ENCODE results near the gene TERT. TPM values are rescaled to one million over a fixed set of nuclear protein-coding genes. Genes with fewer than 3 reads are reported as not detected.

The TERT gene
- total RNA-seq, 1 donor from 2014 or later, result 0.28 TPM

GRCh38 chr5:1300581-1301083 lies 5.8 kb upstream of the TERT start:
- Mint-ChIP-seq H3K9me3 (ENCODE audit: unreplicated experiment) (no peaks in the 10 kb centered on the region), H3K4me3 (ENCODE audit: unreplicated experiment) (no peak overlapping the region), H3K27me3 (ENCODE audit: unreplicated experiment) (peaks cover 3% of the 10 kb centered on the region), H3K36me3 (ENCODE audit: low read depth, unreplicated experiment) (no peaks in the 10 kb centered on the region), H3K4me1 (ENCODE audit: unreplicated experiment) (no peaks in the 10 kb centered on the region), H3K27ac (ENCODE audit: unreplicated experiment) (no peak overlapping the region)
- no peak for DNase-seq (ENCODE audit: low spot score)
- TF ChIP-seq CTCF (IDR thresholded peaks at IDR 0.05; ENCODE audit: unreplicated experiment), result no peak

- H3K27me3 Mint-ChIP-seq (ENCODE audit: unreplicated experiment), result peaks cover 4% of the 10 kb centered on the region
- H3K4me3 Mint-ChIP-seq (ENCODE audit: unreplicated experiment), result no peak overlapping the region
- H3K9me3 Mint-ChIP-seq (ENCODE audit: unreplicated experiment), result no peaks in the 10 kb centered on the region
- H3K27ac Mint-ChIP-seq (ENCODE audit: unreplicated experiment), result no peak overlapping the region
- H3K36me3 Mint-ChIP-seq (ENCODE audit: low read depth, unreplicated experiment), result no peaks in the 10 kb centered on the region
- TF ChIP-seq CTCF (IDR thresholded peaks at IDR 0.05; ENCODE audit: unreplicated experiment), result no peak
- no peaks in the 10 kb centered on the region for H3K4me1 Mint-ChIP-seq (ENCODE audit: unreplicated experiment)
- no peak for DNase-seq (ENCODE audit: low spot score)
Observed at GRCh38 chr5:1299961-1300360, 5.1 kb upstream of the TERT start.

- Mint-ChIP-seq H3K27ac (ENCODE audit: unreplicated experiment) (no peak overlapping the region), H3K36me3 (ENCODE audit: low read depth, unreplicated experiment) (no peaks in the 10 kb centered on the region), H3K27me3 (ENCODE audit: unreplicated experiment) (peaks cover 4% of the 10 kb centered on the region), H3K4me1 (ENCODE audit: unreplicated experiment) (no peaks in the 10 kb centered on the region), H3K9me3 (ENCODE audit: unreplicated experiment) (no peaks in the 10 kb centered on the region), H3K4me3 (ENCODE audit: unreplicated experiment) (no peak overlapping the region)
- DNase-seq (ENCODE audit: low spot score), result no peak
- no peak for TF ChIP-seq CTCF (IDR thresholded peaks at IDR 0.05; ENCODE audit: unreplicated experiment)
Observed at GRCh38 chr5:1299511-1299850, 4.6 kb upstream of the TERT start.

GRCh38 chr5:1298723-1299510 lies 4.0 kb upstream of the TERT start:
- DNase-seq (ENCODE audit: low spot score), result no peak
- no peak for TF ChIP-seq CTCF (IDR thresholded peaks at IDR 0.05; ENCODE audit: unreplicated experiment)
- Mint-ChIP-seq H3K4me1 (ENCODE audit: unreplicated experiment) (no peaks in the 10 kb centered on the region), H3K27ac (ENCODE audit: unreplicated experiment) (no peak overlapping the region), H3K36me3 (ENCODE audit: low read depth, unreplicated experiment) (no peaks in the 10 kb centered on the region), H3K9me3 (ENCODE audit: unreplicated experiment) (no peaks in the 10 kb centered on the region), H3K4me3 (ENCODE audit: unreplicated experiment) (no peak overlapping the region), H3K27me3 (ENCODE audit: unreplicated experiment) (peaks cover 4% of the 10 kb centered on the region)

GRCh38 chr5:1298067-1298551 lies 3.2 kb upstream of the TERT start:
- H3K4me1 Mint-ChIP-seq (ENCODE audit: unreplicated experiment), result no peaks in the 10 kb centered on the region
- no peak overlapping the region for H3K4me3 Mint-ChIP-seq (ENCODE audit: unreplicated experiment)
- H3K27me3 Mint-ChIP-seq (ENCODE audit: unreplicated experiment), result peaks cover 4% of the 10 kb centered on the region
- no peaks in the 10 kb centered on the region for H3K36me3 Mint-ChIP-seq (ENCODE audit: low read depth, unreplicated experiment)
- H3K9me3 Mint-ChIP-seq (ENCODE audit: unreplicated experiment), result no peaks in the 10 kb centered on the region
- no peak for TF ChIP-seq CTCF (IDR thresholded peaks at IDR 0.05; ENCODE audit: unreplicated experiment)
- no peak for DNase-seq (ENCODE audit: low spot score)
- no peak overlapping the region for H3K27ac Mint-ChIP-seq (ENCODE audit: unreplicated experiment)

Data from endothelial cell (in vitro differentiated cells).